ENCODE measurements around the gene DBX2. TPM values are rescaled to one million over a fixed set of nuclear protein-coding genes. Genes with fewer than 3 reads are reported as not detected.

The DBX2 gene
- total RNA-seq = not detected in 2 replicates

GRCh38 chr12:45050751-45051571 is at the start of gene DBX2:
Gene DBX2 (minus strand): TSS chr12:45051099. CDS start chr12:45050927, 172 bp downstream.

Other genes starting within 250 kb of the DBX2 start
- not detected in 2 replicates for gene NELL2, start 174.8 kb downstream of the DBX2 start, total RNA-seq
- 55.1 and 58.0 TPM in 2 replicates for gene ANO6, start 165.0 kb upstream of the DBX2 start, total RNA-seq

All from mammary microvascular endothelial cell (primary cell).